Hematopoietic multipotent progenitor cell (in vitro differentiated cells): Measurements from ENCODE around the gene SPNS1. TPM values are rescaled to one million over a fixed set of nuclear protein-coding genes. Genes with fewer than 3 reads are reported as not detected.
A peak's percentile ranks its signal among the peaks of the same experiment; 100 is the strongest.
"Not testable (repeated sequence)": the region's sequence is repeated elsewhere in the genome, so short reads cannot be mapped to it uniquely, and the experiment has no call there.

Experiments used
- DNase-seq, 3 donors: peaks; one replicate each; pipeline ENCODE4 v3.0.0-alpha.2; 2011 to 2015; ENCODE audit warnings: low read depth in 2 of 3, low spot score in 2 of 3
- total RNA-seq: library from RNA; depleted of rRNA; stranded (reverse); fragments of >200 nt; gene quantifications from one replicate; pipeline ENCODE4 v1.2.3, GENCODE V29; 2012

SPNS1 gene
- total RNA-seq, 1 donor: 35.5 TPM

DNA sequence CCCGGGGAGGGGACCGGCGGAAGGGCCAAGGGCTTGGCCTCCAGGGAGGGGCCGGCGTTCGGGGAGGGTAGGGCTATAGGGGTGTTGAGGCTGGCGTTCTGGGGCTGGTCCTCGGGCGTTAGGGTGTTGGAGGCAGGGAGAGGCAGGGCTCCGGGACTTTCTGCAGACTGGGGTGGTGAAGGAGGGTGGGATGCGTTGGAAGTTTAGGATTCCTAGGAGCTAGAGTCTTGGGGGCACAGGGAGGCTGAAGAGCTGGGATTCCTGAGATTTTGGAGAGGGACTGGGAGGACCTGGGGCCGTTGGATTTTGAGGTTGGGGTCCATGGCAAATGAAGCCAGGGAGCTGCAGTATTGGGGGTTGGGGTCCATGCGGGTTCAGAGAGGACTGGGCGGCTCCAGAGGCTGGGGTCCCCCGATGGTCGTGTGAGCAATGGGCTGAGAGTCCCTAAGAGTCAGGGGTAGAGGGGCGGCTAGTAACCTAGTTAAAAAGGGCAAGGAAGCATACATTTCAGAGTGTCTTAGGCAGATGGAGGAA, 23.1 kb upstream of the SPNS1 start:
- no peak for DNase-seq

DNA sequence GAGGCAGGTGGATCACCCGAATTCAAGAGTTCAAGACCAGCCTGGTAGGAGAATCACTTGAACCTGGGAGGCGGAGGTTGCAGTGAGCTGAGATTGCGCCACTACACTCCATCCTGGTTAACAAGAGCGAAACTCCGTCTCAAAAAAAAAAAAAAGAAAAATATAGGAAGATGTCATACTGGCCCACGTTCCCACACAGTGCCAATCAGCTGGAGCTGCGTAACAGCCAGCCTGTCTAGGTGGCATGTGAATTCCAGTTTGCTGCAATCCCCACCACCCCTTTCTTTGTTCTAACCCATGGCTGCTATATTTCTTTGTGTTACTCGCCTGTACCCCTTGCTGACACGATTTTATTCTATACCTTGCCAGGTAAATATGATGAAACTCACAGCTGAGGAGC, 16.4 kb upstream of the SPNS1 start:
- no peak for DNase-seq

DNA sequence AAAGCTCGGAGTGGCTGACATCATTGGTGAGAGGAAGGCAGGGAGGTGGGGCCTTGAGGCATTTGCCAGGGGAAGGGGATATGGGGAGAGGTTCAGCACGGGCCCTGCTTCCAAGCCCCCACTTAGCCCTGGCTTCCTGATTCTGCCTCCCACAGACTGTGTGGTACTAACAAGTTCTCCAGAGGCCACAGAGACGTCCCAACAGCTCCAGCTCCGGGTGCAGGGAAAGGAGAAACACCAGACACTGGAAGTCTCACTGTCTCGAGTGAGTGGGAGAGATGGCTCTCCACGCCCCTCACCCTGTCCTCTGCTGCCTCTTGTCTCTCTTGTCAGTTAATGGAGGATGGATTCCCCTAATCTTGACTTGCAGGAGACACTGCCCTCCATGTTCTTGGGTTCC, 15.7 kb upstream of the SPNS1 start:
- no peak for DNase-seq

DNA sequence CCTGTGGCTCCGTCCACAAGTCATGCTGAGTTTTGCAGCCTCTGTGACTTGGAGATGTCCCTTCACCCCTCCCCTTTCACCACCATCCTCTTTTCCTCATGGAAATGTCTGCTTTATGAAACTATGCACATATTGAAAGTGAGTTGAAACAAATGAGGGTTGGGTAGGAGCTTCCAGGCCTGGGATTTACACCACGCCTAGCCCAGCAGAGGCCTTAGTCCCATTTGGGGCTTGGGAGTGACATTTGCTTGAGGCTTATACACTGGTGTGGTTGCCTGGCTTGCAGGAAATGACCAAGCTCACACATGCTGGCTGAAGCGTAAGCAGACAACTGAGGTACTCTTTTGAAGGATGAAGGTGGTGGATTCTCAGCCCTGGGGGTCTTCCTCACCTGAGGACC, 10.5 kb upstream of the SPNS1 start:
- DNase-seq: no peak

DNA sequence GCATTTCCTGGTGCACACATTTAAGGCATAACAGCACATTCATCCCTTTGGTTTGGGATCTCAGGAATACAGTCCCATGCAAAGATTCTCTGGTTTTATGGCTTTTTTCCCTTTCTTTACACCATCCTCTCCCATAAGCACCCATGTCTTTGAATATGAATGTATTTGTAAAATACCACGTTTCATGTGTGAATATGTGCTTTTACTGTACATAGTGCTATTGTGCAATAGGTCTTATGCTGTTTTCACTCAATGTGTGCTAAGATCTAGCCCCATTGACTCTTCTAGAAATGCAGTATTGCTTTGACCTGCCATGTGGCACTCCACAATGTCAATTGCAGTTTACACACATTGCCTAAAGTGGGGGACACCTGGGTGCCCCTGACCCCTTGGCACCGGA, 10.1 kb upstream of the SPNS1 start:
- no peak for DNase-seq

DNA sequence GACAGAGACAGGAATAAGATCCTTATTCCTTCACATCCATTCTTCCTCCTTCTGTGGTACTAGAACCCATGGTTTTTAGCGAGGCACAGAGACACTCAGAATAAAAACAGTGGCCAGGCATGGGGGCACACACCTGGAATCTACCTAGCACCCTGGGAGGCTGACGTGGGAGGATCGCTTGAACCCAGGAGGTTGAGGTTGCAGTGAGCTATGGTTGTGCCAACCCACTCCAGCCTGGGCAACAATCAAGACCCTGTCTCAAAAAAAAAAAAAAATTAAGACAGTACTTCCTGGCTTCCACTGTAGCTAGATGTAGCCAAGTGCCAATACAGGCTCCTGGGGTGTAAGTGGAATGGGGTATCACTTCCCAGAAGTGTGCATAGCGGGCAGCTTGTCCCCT, 7.4 kb upstream of the SPNS1 start:
- no peak for DNase-seq

DNA sequence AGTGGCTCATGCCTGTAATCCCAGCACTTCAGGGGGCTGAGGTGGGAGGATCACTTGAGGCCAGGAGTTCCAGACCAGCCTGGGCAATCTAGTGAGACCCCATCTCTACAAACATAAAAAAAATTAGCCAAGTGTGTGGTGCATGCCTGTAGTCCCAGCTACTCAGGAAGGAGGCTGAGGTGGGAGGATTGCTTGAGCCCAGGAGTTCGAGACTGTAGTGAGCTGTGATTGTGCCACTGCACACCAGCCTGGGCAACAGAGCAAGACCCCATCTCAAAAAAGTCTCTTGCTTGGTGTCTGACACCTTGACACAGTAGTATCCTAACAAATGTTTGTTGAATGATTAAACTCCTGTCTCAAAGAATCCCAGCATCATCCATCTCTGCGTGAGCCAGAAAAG, 4.9 kb upstream of the SPNS1 start:
- not testable (repeated sequence) for DNase-seq

DNA sequence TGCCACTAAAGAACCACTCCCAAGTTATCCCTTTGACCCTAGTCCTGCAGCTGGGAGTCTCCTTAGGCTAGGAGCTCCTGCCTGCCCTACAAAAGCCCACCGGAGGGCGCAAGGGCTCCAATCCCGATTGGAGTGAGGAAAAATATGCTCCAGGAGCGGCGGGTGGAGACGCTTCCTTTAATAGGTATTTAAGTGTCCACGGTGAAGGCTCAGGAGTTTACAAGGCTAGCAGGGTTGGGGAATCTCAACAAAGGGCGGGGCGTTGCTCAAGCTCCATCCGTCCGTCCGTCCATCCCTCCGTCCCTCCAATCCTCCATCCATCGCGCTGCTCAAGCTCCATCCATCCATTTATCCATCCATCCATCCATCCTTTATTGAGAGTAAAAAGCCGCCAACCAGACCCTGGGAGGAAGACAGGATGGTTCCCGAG, 556 bp upstream of the SPNS1 start:
- peak in 2 of 3 donors; percentile 22 to 26 for DNase-seq

DNA sequence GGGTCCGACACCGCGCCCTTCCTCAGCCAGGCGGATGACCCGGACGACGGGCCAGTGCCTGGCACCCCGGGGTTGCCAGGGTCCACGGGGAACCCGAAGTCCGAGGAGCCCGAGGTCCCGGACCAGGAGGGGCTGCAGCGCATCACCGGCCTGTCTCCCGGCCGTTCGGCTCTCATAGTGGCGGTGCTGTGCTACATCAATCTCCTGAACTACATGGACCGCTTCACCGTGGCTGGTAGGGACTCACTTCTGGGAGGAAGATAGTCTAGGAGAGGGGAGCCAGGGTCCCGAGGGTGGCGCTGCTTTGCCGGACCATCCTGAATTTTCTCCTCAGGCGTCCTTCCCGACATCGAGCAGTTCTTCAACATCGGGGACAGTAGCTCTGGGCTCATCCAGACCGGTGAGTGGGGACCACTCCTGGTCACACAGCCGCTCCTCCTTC, 601 bp downstream of the SPNS1 start:
- DNase-seq: no peak

DNA sequence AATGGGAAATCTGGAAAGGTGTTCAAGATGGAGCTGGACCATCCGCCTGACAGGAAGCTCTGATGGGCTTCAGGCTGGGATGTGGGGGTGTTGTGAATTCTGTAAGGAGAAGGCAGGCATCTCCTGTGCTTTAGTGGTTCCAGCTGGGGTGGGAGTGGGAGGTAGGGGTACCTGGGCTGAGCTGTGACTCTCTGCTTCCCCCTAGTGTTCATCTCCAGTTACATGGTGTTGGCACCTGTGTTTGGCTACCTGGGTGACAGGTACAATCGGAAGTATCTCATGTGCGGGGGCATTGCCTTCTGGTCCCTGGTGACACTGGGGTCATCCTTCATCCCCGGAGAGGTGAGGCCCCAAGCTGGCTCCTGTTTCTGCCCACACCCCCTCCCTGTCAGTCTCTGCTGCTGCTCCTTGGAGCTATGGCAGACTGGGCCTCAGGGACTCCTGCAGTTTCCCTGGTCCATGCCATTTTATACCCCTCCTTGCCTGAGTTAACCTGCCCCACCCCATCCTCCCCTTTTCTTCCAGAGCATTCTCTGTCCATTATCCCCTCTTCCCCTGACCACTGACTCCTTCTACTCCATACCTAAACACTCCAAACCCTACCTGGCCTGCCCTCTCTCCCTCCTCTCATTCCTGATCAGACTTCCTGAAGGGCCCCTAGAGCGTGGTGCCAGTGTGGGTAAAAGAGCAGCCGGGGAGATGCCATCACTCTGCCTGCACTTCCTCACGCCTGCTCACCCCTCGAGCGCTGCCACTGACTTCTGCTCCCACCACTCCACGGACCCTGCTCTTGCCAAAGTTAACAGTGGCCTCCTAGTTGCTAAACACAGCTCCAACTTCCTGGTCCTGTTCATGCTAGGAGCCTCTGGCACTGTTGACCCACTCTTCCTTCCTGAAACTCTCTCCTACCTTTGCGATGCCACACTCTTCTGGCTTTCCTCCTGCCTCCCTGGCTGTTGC, 3.4 kb downstream of the SPNS1 start:
- no peak for DNase-seq

DNA sequence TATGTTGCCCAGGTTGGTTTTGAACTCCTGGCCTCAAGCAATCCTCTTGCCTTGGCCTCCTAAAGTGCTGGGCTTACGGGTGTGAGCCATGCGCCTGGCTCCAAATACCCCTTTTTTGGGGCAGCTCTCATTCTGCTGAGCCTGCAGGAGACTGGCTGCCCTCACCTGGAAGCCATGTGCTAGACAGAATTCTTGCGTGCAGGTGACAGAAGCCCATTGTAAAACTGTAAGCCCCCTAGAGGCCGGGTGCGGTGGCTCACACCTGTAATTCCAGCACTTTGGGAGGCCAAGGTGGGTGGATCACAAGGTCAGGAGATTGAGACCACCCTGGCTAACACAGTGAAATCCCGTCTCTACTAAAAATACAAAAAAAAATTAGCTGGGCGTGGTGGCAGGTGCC, 5.8 kb downstream of the SPNS1 start:
- DNase-seq: not testable (repeated sequence)

DNA sequence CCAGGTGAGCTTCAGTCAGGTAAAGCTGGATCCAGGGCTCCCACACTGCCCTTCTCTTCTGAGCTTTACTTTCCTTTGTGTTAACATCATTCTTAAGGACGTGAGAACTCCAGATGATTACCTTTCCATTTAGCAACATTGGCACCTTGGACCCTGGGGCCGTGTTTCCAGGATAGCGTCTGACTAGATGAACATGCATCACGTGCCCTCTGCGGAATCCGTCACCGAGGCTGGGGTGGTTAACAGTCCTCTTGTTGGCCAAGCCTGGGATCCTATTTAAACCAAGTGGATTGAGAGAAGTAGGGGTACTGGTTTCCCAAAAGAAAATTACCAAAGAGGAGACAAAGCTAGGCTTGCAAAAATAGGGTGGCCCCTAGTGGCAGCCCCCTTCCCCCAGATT, 6.4 kb downstream of the SPNS1 start:
- DNase-seq: no peak

DNA sequence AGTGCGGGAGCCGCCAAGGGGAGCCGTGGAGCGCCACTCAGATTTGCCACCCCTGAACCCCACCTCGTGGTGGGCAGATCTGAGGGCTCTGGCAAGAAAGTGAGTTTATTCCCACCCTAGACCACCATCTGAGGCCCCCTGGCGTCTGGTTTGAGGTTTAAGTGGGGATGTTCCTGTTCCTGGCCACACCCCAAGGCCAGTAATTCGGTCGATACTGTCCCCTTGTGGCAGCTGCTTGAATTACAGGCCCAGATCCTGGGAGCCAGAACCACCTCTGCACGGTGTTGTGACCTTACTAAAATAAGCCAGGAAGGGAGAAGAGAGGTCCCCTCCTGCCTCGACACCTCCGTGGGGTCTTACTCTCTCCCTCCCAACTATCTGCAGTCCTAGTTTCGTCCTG, 6.9 kb downstream of the SPNS1 start:
- peak in 2 of 3 donors; percentile 28 to 59 for DNase-seq

DNA sequence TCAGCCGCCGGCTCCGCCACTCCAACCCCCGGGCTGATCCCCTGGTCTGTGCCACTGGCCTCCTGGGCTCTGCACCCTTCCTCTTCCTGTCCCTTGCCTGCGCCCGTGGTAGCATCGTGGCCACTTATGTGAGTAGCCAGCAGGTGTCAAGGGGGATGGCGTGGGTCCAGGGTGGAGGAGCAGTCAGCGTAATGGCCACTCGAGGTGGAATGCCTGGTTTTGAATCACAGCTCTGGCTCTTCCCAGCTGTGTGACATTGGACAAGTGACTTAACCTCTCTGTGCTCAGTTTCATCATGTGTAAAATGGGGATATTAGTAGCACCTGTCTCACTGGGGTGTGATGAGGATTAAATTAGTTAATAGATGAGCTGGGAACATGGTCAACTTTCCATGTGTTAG, 7.8 kb downstream of the SPNS1 start:
- DNase-seq: no peak

DNA sequence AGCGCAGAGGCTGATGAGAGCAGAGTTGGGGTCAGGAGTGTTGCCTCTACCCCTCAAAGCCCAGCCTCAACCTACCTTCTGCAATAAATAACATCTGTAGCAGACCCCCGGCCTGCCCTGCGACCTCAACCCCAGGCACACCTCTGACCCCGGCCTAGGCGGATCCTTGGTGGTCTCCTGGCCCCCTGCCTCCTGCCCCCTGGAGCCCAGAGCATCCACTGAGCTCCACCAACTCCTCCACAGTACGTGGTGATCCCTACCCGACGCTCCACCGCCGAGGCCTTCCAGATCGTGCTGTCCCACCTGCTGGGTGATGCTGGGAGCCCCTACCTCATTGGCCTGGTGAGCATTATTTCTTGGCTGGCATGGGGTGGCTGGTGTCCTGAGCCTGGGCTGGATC, 8.4 kb downstream of the SPNS1 start:
- no peak for DNase-seq

DNA sequence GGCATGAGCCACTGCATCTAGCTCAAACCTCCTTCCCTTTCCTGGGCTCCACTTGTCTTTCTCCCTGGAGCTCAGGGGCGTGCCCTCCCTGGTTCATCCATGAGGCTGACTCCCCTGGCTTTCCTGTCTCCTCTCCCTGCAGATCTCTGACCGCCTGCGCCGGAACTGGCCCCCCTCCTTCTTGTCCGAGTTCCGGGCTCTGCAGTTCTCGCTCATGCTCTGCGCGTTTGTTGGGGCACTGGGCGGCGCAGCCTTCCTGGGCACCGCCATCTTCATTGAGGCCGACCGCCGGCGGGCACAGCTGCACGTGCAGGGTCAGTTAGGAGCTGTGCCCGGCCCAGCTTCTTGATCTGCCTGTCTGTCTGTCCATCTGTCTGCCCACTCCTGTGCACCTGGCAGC, 9.1 kb downstream of the SPNS1 start:
- no peak for DNase-seq

DNA sequence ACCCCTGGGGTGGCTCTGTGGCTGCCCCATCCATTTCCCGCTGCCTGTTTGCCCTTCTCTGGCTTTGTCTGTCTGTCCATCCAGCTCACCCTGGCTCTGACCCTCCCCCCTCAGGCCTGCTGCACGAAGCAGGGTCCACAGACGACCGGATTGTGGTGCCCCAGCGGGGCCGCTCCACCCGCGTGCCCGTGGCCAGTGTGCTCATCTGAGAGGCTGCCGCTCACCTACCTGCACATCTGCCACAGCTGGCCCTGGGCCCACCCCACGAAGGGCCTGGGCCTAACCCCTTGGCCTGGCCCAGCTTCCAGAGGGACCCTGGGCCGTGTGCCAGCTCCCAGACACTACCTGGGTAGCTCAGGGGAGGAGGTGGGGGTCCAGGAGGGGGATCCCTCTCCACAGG, 9.5 kb downstream of the SPNS1 start:
- no peak for DNase-seq

DNA sequence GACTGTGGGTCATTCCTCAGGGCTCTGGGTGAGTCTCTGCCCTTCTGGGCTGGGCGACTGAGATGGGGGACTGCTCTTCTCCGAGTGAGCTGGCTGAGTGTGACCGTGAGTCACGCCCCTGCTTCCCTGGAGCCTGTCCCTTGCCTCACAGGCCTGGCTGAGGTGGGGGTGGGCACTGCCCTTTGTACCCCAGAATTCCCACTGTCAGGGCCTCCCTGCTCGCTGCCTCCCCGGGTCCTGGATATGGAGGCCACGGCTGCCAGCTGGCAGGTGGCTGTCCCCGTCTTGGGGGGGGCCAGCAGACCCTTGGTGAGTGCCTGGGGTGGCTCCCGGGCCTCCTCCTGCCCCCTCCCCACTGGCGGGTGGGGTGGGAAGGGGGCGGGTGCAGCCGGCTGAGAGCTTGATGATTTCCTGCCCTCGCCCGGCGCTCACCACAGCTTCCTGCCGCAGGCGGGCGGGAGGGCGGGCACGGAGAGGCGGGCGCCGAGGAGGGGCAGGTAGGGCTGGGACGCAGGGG, 10.1 kb downstream of the SPNS1 start, which contains the start of gene LAT:
LAT (plus strand) TSS at position 434 of the 517 bp plus-strand sequence. CDS start 366 bp downstream, outside the sequence.
- DNase-seq: peak in 2 of 3 donors; percentile 79 to 80

DNA sequence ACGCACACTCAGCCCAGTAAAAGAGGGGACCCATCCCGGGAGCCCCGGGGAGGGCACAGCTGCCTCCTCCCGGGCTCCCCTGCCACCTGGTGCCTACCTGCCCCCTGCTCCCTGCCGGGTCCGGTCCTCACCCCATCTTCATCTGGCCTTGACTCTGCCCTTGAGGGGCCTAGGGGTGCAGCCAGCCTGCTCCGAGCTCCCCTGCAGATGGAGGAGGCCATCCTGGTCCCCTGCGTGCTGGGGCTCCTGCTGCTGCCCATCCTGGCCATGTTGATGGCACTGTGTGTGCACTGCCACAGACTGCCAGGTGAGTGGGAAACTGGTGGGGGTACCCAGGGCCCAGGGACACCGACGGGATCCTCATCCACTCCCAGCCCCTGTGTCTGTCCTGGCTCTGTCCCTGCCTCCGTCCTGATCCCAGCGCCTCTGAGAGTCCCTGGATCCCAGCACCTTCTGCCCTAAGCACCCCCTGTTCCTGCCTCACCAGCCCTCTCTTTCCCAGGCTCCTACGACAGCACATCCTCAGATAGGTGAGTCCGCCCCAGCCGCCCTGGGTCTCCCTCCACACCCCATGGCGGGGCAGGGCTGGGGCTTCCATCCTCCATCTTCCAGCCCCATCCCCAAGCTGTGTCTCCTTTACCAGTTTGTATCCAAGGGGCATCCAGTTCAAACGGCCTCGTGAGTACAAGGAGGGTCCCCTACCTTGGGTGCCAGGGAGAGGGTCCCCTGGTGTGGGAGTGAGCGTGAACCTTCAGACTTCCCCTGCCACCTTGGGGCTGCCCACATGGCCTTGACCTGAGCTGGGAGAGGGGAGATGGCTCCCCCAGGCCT, 10.8 kb downstream of the SPNS1 start:
- no peak for DNase-seq

DNA sequence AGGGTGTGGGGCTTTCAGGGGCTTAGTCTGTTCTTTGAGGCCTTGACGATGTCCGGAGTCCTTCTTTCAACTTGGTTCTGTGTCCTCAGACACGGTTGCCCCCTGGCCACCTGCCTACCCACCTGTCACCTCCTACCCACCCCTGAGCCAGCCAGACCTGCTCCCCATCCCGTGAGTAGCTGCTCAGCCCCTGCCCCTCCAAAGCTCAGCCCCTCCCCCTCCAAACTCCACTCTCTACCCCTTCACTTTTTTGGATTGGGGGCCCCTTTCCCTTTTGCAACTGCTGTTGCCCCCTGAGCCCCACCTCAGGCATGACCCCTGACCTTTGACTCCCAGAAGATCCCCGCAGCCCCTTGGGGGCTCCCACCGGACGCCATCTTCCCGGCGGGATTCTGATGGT, 11.5 kb downstream of the SPNS1 start:
- DNase-seq: no peak

DNA sequence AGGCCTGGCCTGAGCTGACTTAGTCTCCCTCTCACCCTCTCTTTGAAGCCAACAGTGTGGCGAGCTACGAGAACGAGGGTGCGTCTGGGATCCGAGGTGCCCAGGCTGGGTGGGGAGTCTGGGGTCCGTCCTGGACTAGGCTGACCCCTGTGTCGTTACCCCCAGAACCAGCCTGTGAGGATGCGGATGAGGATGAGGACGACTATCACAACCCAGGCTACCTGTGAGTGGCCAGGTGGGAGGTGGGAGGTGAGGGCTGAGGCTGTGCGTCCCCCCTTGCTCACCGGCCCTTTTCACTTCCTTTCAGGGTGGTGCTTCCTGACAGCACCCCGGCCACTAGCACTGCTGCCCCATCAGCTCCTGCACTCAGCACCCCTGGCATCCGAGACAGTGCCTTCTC, 11.9 kb downstream of the SPNS1 start:
- DNase-seq: no peak
